Stimulated activated naive CD8-positive, alpha-beta T cell treated with anti-CD3 and anti-CD28 coated beads, Interleukin-15, Interleukin-2, amounts not matched to agents 100 ng/mL and 50 ng/mL, for 24 hours (primary cell): ENCODE results near the gene ZDHHC13.

Experiments used
- H3K27ac Mint-ChIP-seq: one replicate; pipeline ENCODE4 v1.8.0; 2021; ENCODE audit warnings: mild to moderate bottlenecking, mixed read lengths
- H3K27me3 Mint-ChIP-seq: one replicate; pipeline ENCODE4 v1.8.0; 2021; ENCODE audit warnings: mixed read lengths
- H3K36me3 Mint-ChIP-seq: one replicate; pipeline ENCODE4 v1.8.0; 2021; ENCODE audit warnings: low read depth, mixed read lengths
- H3K4me1 Mint-ChIP-seq: one replicate; pipeline ENCODE4 v1.8.0; 2021; ENCODE audit warnings: low read depth, mixed read lengths
- H3K4me3 Mint-ChIP-seq: one replicate; pipeline ENCODE4 v1.8.0; 2021; ENCODE audit warnings: mild to moderate bottlenecking, mixed read lengths
- H3K9me3 Mint-ChIP-seq: one replicate; pipeline ENCODE4 v1.8.0; 2021; ENCODE audit warnings: mixed read lengths

The ZDHHC13 gene

DNA sequence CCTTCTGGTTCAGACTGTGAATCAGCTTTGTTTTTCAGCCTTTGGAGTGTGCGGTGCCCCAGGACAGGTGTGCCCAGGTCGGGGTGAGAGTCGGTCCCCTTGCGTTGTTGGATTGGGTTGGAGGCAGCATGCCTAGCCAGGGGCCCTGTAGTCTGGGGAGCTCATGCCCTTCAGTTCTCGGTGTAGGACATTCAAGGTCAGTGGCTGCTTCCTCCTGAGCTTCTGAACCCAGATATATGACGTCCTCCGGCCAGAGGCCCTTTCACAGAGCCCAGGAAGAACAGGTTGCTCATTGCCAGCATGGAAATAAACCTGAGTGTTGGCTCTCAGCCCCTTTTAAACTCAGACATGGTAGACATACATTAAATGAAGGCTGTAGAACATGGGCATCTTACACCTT lies 82.1 kb downstream of the ZDHHC13 start:
- Mint-ChIP-seq H3K36me3 (no peaks in the 10 kb centered on the region), H3K9me3 (no peaks in the 10 kb centered on the region), H3K27me3 (peaks cover 5% of the 10 kb centered on the region), H3K4me1 (no peaks in the 10 kb centered on the region), H3K27ac (no peak overlapping the region), H3K4me3 (no peak overlapping the region)

- H3K36me3 Mint-ChIP-seq: no peaks in the 10 kb centered on the region
- H3K27ac Mint-ChIP-seq: no peak overlapping the region
- no peaks in the 10 kb centered on the region for H3K9me3 Mint-ChIP-seq
- H3K27me3 Mint-ChIP-seq: peaks cover 5% of the 10 kb centered on the region
- no peak overlapping the region for H3K4me3 Mint-ChIP-seq
- H3K4me1 Mint-ChIP-seq: no peaks in the 10 kb centered on the region
Measured at GRCh38 chr11:19199771-19200170, 82.8 kb downstream of the ZDHHC13 start.

- H3K4me1 Mint-ChIP-seq: no peaks in the 10 kb centered on the region
- no peaks in the 10 kb centered on the region for H3K36me3 Mint-ChIP-seq
- peaks cover 5% of the 10 kb centered on the region for H3K27me3 Mint-ChIP-seq
- no peak overlapping the region for H3K4me3 Mint-ChIP-seq
- no peaks in the 10 kb centered on the region for H3K9me3 Mint-ChIP-seq
- no peak overlapping the region for H3K27ac Mint-ChIP-seq
Measured at GRCh38 chr11:19200410-19201201, 83.6 kb downstream of the ZDHHC13 start.

GRCh38 chr11:19201737-19202605 lies 85.0 kb downstream of the ZDHHC13 start, which contains the start of gene CSRP3:
TSS of gene CSRP3 (minus strand) at chr11:19201983. CDS start at chr11:19192448, 9,535 bp downstream.
- H3K4me3 Mint-ChIP-seq: no peak within 1 kb of the TSS
- H3K36me3 Mint-ChIP-seq: no peaks in the 10 kb centered on the region
- H3K27me3 Mint-ChIP-seq: peaks cover 5% of the 10 kb centered on the region

DNA sequence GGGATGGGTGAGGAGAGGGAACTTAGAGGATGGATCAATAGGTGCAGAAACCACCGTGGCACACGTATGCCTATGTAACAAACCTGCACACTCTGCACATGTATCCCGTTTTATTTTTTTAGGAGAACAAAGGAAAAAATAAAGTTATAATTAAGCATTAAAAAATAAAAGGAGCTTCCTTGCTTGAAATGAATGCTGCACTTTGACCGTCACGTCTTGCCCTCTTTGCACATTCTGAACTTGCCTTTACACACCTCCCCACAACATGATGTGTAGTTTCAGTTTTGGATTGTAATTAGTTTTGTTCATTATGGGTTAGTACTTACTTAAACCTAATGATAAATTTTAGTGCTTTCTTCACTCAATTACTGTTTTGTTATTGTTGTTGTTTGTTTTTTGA lies 87.9 kb downstream of the ZDHHC13 start:
- no peak overlapping the region for H3K27ac Mint-ChIP-seq
- no peaks in the 10 kb centered on the region for H3K9me3 Mint-ChIP-seq
- no peak overlapping the region for H3K4me3 Mint-ChIP-seq
- H3K36me3 Mint-ChIP-seq: no peaks in the 10 kb centered on the region
- H3K4me1 Mint-ChIP-seq: no peaks in the 10 kb centered on the region
- peaks cover 11% of the 10 kb centered on the region for H3K27me3 Mint-ChIP-seq

More at GRCh38 chr11:19201737-19202605, 85.0 kb downstream of the ZDHHC13 start, which contains the start of gene CSRP3:
- Mint-ChIP-seq H3K4me1 (no peaks in the 10 kb centered on the region), H3K27ac (no peak within 1 kb of the TSS), H3K9me3 (no peaks in the 10 kb centered on the region)

DNA sequence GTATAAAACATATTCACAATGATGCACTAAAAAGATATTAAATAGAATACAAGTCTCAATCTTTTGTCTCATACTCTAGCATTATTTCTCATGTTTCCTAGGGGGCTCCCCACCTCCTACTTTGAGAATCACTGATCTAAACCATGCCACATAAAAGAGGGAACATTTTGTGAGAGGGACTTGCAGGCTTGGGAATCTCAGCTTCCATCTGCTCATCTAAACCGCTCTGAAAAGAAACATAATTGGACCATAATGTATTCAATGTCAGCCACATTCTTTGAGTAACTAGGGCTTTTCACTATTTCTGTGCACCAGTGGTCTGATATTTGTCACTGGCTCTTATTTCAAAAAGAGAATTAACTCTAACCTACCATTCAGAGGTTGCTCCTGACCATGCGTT lies 91.2 kb downstream of the ZDHHC13 start:
- Mint-ChIP-seq H3K4me1 (no peaks in the 10 kb centered on the region), H3K27ac (no peak overlapping the region), H3K27me3 (peaks cover 23% of the 10 kb centered on the region), H3K36me3 (no peaks in the 10 kb centered on the region), H3K4me3 (no peak overlapping the region), H3K9me3 (no peaks in the 10 kb centered on the region)

GRCh38 chr11:19208959-19209546 lies 92.1 kb downstream of the ZDHHC13 start:
- no peak overlapping the region for H3K4me3 Mint-ChIP-seq
- no peaks in the 10 kb centered on the region for H3K9me3 Mint-ChIP-seq
- no peaks in the 10 kb centered on the region for H3K36me3 Mint-ChIP-seq
- no peaks in the 10 kb centered on the region for H3K4me1 Mint-ChIP-seq
- peaks cover 31% of the 10 kb centered on the region for H3K27me3 Mint-ChIP-seq
- H3K27ac Mint-ChIP-seq: no peak overlapping the region

DNA sequence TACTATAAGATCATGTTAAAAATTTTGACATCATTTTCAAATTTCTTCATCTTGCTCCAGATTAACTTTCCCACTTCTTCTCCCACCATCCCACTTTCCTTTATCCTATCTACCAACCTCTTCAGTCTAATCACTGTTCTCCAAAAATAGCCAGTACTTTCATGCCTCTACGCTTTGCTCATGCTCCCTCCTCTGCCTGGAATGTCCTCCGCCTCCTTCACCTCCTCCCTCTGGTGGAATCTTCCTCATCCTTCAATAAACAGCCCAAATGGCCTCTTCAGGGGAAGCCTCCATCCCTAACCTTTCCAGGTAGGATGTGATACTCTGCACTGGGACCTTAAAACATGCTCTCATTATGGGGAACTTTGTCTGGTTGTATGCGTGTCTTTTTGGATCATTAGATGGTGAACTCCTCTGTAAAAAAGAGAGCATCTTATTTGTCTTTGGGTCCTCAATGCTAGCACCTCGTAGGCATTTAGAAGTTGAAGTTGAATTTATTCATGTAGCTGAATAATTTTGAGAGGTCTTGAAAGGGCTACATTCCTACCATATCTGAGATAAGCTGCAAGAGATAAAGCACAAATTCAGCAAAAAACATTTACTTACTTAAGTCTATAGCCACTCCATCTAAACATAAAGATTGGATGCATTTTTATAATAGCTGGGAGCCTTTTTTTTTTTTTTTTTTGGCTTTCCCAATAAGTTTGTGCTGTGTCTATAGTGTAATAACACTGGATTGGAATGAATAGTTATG lies 92.8 kb downstream of the ZDHHC13 start:
- Mint-ChIP-seq H3K4me1 (no peaks in the 10 kb centered on the region), H3K9me3 (no peaks in the 10 kb centered on the region), H3K27ac (no peak overlapping the region), H3K36me3 (no peaks in the 10 kb centered on the region), H3K27me3 (peaks cover 36% of the 10 kb centered on the region), H3K4me3 (no peak overlapping the region)

DNA sequence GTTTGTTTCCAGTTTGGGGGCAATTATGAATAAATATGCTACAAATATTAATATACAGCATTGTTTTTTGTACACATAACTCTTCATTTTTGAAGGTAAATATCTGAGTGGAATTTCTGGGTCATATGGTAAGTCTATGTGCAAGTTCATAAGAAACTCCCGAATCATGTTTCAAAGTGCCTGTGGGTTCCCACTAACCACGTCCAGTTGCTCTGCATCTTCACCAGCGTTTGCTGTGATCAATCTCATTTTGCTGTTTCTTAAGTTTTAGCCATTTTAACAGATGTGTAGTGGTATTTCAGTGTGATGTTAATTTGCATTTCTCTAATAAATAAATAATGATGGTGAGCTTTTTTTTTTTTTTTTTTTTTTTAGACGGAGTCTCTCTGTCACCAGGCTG lies 99.1 kb downstream of the ZDHHC13 start:
- Mint-ChIP-seq H3K27me3 (peaks cover 37% of the 10 kb centered on the region), H3K4me3 (no peak overlapping the region), H3K9me3 (no peaks in the 10 kb centered on the region), H3K4me1 (no peaks in the 10 kb centered on the region), H3K36me3 (no peaks in the 10 kb centered on the region), H3K27ac (no peak overlapping the region)

- Mint-ChIP-seq H3K36me3 (no peaks in the 10 kb centered on the region), H3K4me1 (no peaks in the 10 kb centered on the region), H3K27me3 (peaks cover 36% of the 10 kb centered on the region), H3K4me3 (no peak overlapping the region), H3K27ac (no peak overlapping the region), H3K9me3 (no peaks in the 10 kb centered on the region)
Measured at GRCh38 chr11:19216709-19217374, 99.9 kb downstream of the ZDHHC13 start.

DNA sequence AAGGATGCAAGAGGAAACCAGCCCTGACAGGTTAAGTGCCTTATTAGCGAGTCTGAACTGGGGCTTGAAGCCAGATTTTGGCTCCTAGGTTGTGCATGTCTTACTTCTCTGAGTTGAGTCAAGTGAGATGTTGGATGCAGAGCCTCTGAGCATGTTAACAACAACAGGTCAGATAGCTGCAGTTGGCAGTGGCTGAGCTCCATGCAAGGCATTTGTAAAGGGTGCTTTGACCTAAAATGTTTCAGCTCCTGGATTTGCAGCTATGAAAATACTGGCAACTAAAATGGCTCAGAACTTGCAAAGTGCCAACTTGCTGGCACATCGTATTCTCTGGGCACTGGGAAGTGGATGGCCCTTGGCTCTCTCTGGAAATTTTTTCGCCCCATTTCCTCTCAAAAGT lies 101.2 kb downstream of the ZDHHC13 start:
- Mint-ChIP-seq H3K27ac (no peak overlapping the region), H3K36me3 (peaks cover 5% of the 10 kb centered on the region), H3K27me3 (peaks cover 23% of the 10 kb centered on the region)

DNA sequence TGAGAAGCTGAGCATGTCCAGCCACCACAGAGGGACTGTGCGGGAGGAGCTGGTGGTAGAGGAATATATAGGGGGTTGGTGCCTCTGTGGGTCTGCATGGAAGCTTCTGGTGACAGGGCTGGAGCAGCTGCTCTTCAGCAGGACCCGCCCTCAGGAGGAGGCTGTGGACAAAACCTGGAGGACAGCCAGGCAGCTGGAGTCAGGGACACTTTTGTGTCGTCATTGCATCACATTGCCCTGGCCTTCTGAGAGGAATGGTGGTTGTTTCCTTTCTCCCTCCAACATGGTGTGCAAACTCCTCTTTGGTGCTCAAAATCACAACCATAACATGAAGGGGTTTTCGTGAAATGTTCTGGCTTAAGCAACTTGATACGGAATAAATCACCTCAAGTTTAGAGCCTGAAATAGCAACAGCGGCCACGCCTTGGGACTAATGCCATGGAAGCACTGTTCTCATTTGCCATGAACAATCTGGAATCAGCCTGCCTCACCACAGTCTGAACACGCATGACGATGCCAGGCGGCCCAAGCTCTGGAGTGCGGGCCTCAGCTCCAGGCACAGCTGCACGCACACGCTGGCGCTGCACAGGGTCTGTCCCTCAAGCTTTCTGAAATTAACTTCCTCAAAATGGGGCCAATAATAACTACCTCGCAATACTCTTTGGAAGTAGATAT lies 102.0 kb downstream of the ZDHHC13 start:
- peaks cover 5% of the 10 kb centered on the region for H3K36me3 Mint-ChIP-seq
- no peaks in the 10 kb centered on the region for H3K9me3 Mint-ChIP-seq
- H3K4me1 Mint-ChIP-seq: no peaks in the 10 kb centered on the region

More for the DNA sequence above, 101.2 kb downstream of the ZDHHC13 start:
- Mint-ChIP-seq H3K4me3 (no peak overlapping the region), H3K4me1 (no peaks in the 10 kb centered on the region), H3K9me3 (no peaks in the 10 kb centered on the region)

DNA sequence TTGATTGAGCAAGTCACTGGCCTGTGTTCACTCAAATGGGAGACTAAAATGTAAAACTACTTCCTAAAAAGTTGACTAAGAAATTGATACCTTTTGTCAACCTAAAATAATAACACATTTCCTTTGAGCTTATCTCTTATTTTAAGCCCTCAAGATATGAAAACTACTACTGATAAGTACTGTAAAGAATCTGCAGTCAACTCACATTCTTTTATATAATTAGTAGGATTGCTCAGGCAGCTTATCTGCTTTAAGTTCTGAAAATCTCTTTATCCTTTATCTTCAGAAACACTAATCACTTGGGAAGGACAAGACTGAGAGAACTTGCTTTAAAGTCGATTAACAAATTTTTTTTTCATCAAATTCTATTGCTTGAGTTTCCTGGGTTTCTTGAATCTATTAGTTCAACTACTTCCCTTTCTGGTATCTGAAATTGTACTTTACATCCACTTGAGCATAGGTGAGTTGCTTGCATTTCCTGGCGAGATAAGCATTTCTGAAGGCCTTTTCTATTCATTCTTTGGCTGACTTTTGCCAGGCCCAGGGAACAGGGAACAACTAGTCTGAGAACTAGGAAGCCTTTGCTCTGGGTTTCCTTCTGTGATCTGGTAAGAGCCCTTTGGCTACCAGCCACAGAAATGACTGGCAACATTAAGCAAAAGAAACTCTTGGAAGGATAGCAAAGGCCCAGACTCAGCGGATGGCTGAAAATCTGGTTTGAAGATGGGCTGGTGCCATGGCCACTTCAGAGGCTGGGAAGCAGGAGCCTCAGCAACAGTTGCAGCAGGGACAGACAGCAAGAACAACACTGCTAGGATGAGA lies 104.1 kb downstream of the ZDHHC13 start:
- peaks cover under 1% of the 10 kb centered on the region for H3K27me3 Mint-ChIP-seq
- no peaks in the 10 kb centered on the region for H3K9me3 Mint-ChIP-seq
- no peak overlapping the region for H3K27ac Mint-ChIP-seq
- H3K4me3 Mint-ChIP-seq: no peak overlapping the region
- H3K4me1 Mint-ChIP-seq: no peaks in the 10 kb centered on the region
- peaks cover 19% of the 10 kb centered on the region for H3K36me3 Mint-ChIP-seq

More for the DNA sequence above, 102.0 kb downstream of the ZDHHC13 start:
- no peak overlapping the region for H3K4me3 Mint-ChIP-seq
- peaks cover 17% of the 10 kb centered on the region for H3K27me3 Mint-ChIP-seq
- no peak overlapping the region for H3K27ac Mint-ChIP-seq
